ENCODE data around the gene KIF18B.

KIF18B gene

GRCh38 chr17:44947461-44948314 lies at the start of gene KIF18B:
Gene KIF18B, minus strand, starts transcription at chr17:44947773. Its CDS starts 11,429 bp downstream, at chr17:44936344.
- H3K9ac ChIP-seq (ENCODE audit: low read length in 5 of 5) = peak within 1 kb of the TSS in 4 of 5 donors; percentile 29 to 82 (median 74)
- H3K4me3 ChIP-seq (ENCODE audit: low read depth in 1 of 5, low read length in 5 of 5) = peak within 1 kb of the TSS; percentile 66 to 88 (median 77)
- peaks cover 0 to 7% (median 0%) of the 10 kb centered on the region in 5 donors for H3K27me3 ChIP-seq (ENCODE audit: control insufficient read depth in 5 of 5, insufficient read depth in 4 of 5, low read length in 5 of 5)
- no peaks in the 10 kb centered on the region for H3K36me3 ChIP-seq (ENCODE audit: control insufficient read depth in 5 of 5, insufficient read depth in 5 of 5, low read length in 5 of 5)
- no peak within 1 kb of the TSS for H3K27ac ChIP-seq (ENCODE audit: low read depth, low read length)
- H3K4me1 ChIP-seq (ENCODE audit: control insufficient read depth in 5 of 5, insufficient read depth in 5 of 5, low read length in 5 of 5) = peaks cover 2 to 15% (median 13%) of the 10 kb centered on the region in 5 donors
- no peaks in the 10 kb centered on the region for H3K9me3 ChIP-seq (ENCODE audit: control insufficient read depth in 5 of 5, low read length in 5 of 5)

- H3K36me3 ChIP-seq (ENCODE audit: control insufficient read depth in 5 of 5, insufficient read depth in 5 of 5, low read length in 5 of 5) = no peaks in the 10 kb centered on the region
- H3K9me3 ChIP-seq (ENCODE audit: control insufficient read depth in 5 of 5, low read length in 5 of 5) = peaks cover 0 to 6% (median 6%) of the 10 kb centered on the region in 5 donors
- H3K9ac ChIP-seq (ENCODE audit: low read length in 5 of 5) = no peak overlapping the region
- H3K27me3 ChIP-seq (ENCODE audit: control insufficient read depth in 5 of 5, insufficient read depth in 4 of 5, low read length in 5 of 5) = peaks cover 0 to 30% (median 21%) of the 10 kb centered on the region in 5 donors
- H3K4me3 ChIP-seq (ENCODE audit: low read depth in 1 of 5, low read length in 5 of 5) = no peak overlapping the region
- H3K27ac ChIP-seq (ENCODE audit: low read depth, low read length) = no peak overlapping the region
- H3K4me1 ChIP-seq (ENCODE audit: control insufficient read depth in 5 of 5, insufficient read depth in 5 of 5, low read length in 5 of 5) = no peaks in the 10 kb centered on the region
Measured at GRCh38 chr17:44996304-44996703, 48.7 kb upstream of the KIF18B start.

- no peak overlapping the region for H3K4me3 ChIP-seq (ENCODE audit: low read depth in 1 of 5, low read length in 5 of 5)
- no peaks in the 10 kb centered on the region for H3K36me3 ChIP-seq (ENCODE audit: control insufficient read depth in 5 of 5, insufficient read depth in 5 of 5, low read length in 5 of 5)
- H3K9me3 ChIP-seq (ENCODE audit: control insufficient read depth in 5 of 5, low read length in 5 of 5) = peaks cover 0 to 6% (median 6%) of the 10 kb centered on the region in 5 donors
- H3K9ac ChIP-seq (ENCODE audit: low read length in 5 of 5) = no peak overlapping the region
- H3K4me1 ChIP-seq (ENCODE audit: control insufficient read depth in 5 of 5, insufficient read depth in 5 of 5, low read length in 5 of 5) = no peaks in the 10 kb centered on the region
- H3K27me3 ChIP-seq (ENCODE audit: control insufficient read depth in 5 of 5, insufficient read depth in 4 of 5, low read length in 5 of 5) = peaks cover 0 to 31% (median 22%) of the 10 kb centered on the region in 5 donors
- H3K27ac ChIP-seq (ENCODE audit: low read depth, low read length) = no peak overlapping the region
Measured at GRCh38 chr17:44995436-44996001, 47.9 kb upstream of the KIF18B start.

GRCh38 chr17:44992242-44992939 lies 44.8 kb upstream of the KIF18B start:
- H3K27me3 ChIP-seq (ENCODE audit: control insufficient read depth in 5 of 5, insufficient read depth in 4 of 5, low read length in 5 of 5) = peaks cover 8 to 39% (median 34%) of the 10 kb centered on the region in 5 donors
- H3K9ac ChIP-seq (ENCODE audit: low read length in 5 of 5) = no peak overlapping the region
- no peak overlapping the region for H3K27ac ChIP-seq (ENCODE audit: low read depth, low read length)
- H3K9me3 ChIP-seq (ENCODE audit: control insufficient read depth in 5 of 5, low read length in 5 of 5) = no peaks in the 10 kb centered on the region
- H3K4me1 ChIP-seq (ENCODE audit: control insufficient read depth in 5 of 5, insufficient read depth in 5 of 5, low read length in 5 of 5) = peaks cover 0 to 3% (median 0%) of the 10 kb centered on the region in 5 donors
- no peak overlapping the region for H3K4me3 ChIP-seq (ENCODE audit: low read depth in 1 of 5, low read length in 5 of 5)
- H3K36me3 ChIP-seq (ENCODE audit: control insufficient read depth in 5 of 5, insufficient read depth in 5 of 5, low read length in 5 of 5) = no peaks in the 10 kb centered on the region

GRCh38 chr17:44990994-44991393 lies 43.4 kb upstream of the KIF18B start:
- peaks cover 18 to 38% (median 33%) of the 10 kb centered on the region in 5 donors for H3K27me3 ChIP-seq (ENCODE audit: control insufficient read depth in 5 of 5, insufficient read depth in 4 of 5, low read length in 5 of 5)
- no peaks in the 10 kb centered on the region for H3K9me3 ChIP-seq (ENCODE audit: control insufficient read depth in 5 of 5, low read length in 5 of 5)
- H3K4me1 ChIP-seq (ENCODE audit: control insufficient read depth in 5 of 5, insufficient read depth in 5 of 5, low read length in 5 of 5) = peaks cover 0 to 6% (median 0%) of the 10 kb centered on the region in 5 donors
- no peak overlapping the region for H3K27ac ChIP-seq (ENCODE audit: low read depth, low read length)
- no peak overlapping the region for H3K4me3 ChIP-seq (ENCODE audit: low read depth in 1 of 5, low read length in 5 of 5)
- H3K9ac ChIP-seq (ENCODE audit: low read length in 5 of 5) = no peak overlapping the region
- H3K36me3 ChIP-seq (ENCODE audit: control insufficient read depth in 5 of 5, insufficient read depth in 5 of 5, low read length in 5 of 5) = no peaks in the 10 kb centered on the region

- no peak overlapping the region for H3K27ac ChIP-seq (ENCODE audit: low read depth, low read length)
- H3K9me3 ChIP-seq (ENCODE audit: control insufficient read depth in 5 of 5, low read length in 5 of 5) = no peaks in the 10 kb centered on the region
- H3K9ac ChIP-seq (ENCODE audit: low read length in 5 of 5) = no peak overlapping the region
- no peak overlapping the region for H3K4me3 ChIP-seq (ENCODE audit: low read depth in 1 of 5, low read length in 5 of 5)
- H3K4me1 ChIP-seq (ENCODE audit: control insufficient read depth in 5 of 5, insufficient read depth in 5 of 5, low read length in 5 of 5) = peaks cover 0 to 6% (median 0%) of the 10 kb centered on the region in 5 donors
- no peaks in the 10 kb centered on the region for H3K36me3 ChIP-seq (ENCODE audit: control insufficient read depth in 5 of 5, insufficient read depth in 5 of 5, low read length in 5 of 5)
- H3K27me3 ChIP-seq (ENCODE audit: control insufficient read depth in 5 of 5, insufficient read depth in 4 of 5, low read length in 5 of 5) = peaks cover 21 to 39% (median 36%) of the 10 kb centered on the region in 5 donors
Measured at GRCh38 chr17:44989552-44990138, 42.1 kb upstream of the KIF18B start.

- Histone ChIP-seq H3K27ac (ENCODE audit: low read depth, low read length) (no peak overlapping the region), H3K4me1 (ENCODE audit: control insufficient read depth in 5 of 5, insufficient read depth in 5 of 5, low read length in 5 of 5) (peaks cover 0 to 6% (median 0%) of the 10 kb centered on the region in 5 donors), H3K4me3 (ENCODE audit: low read depth in 1 of 5, low read length in 5 of 5) (no peak overlapping the region), H3K36me3 (ENCODE audit: control insufficient read depth in 5 of 5, insufficient read depth in 5 of 5, low read length in 5 of 5) (no peaks in the 10 kb centered on the region), H3K9me3 (ENCODE audit: control insufficient read depth in 5 of 5, low read length in 5 of 5) (no peaks in the 10 kb centered on the region), H3K27me3 (ENCODE audit: control insufficient read depth in 5 of 5, insufficient read depth in 4 of 5, low read length in 5 of 5) (peaks cover 21 to 39% (median 32%) of the 10 kb centered on the region in 5 donors), H3K9ac (ENCODE audit: low read length in 5 of 5) (no peak overlapping the region)
Measured at GRCh38 chr17:44988044-44988942, 40.7 kb upstream of the KIF18B start.

- Histone ChIP-seq H3K9me3 (ENCODE audit: control insufficient read depth in 5 of 5, low read length in 5 of 5) (no peaks in the 10 kb centered on the region), H3K9ac (ENCODE audit: low read length in 5 of 5) (no peak overlapping the region), H3K27me3 (ENCODE audit: control insufficient read depth in 5 of 5, insufficient read depth in 4 of 5, low read length in 5 of 5) (peaks cover 20 to 48% (median 37%) of the 10 kb centered on the region in 5 donors), H3K4me1 (ENCODE audit: control insufficient read depth in 5 of 5, insufficient read depth in 5 of 5, low read length in 5 of 5) (peaks cover 0 to 6% (median 0%) of the 10 kb centered on the region in 5 donors), H3K27ac (ENCODE audit: low read depth, low read length) (no peak overlapping the region), H3K4me3 (ENCODE audit: low read depth in 1 of 5, low read length in 5 of 5) (no peak overlapping the region), H3K36me3 (ENCODE audit: control insufficient read depth in 5 of 5, insufficient read depth in 5 of 5, low read length in 5 of 5) (no peaks in the 10 kb centered on the region)
Measured at GRCh38 chr17:44983563-44983962, 36.0 kb upstream of the KIF18B start.

GRCh38 chr17:44982113-44982702 lies 34.6 kb upstream of the KIF18B start:
- Histone ChIP-seq H3K27me3 (ENCODE audit: control insufficient read depth in 5 of 5, insufficient read depth in 4 of 5, low read length in 5 of 5) (peaks cover 21 to 52% (median 42%) of the 10 kb centered on the region in 5 donors), H3K4me1 (ENCODE audit: control insufficient read depth in 5 of 5, insufficient read depth in 5 of 5, low read length in 5 of 5) (peaks cover 0 to 1% (median 0%) of the 10 kb centered on the region in 5 donors), H3K27ac (ENCODE audit: low read depth, low read length) (no peak overlapping the region)

More at GRCh38 chr17:44982113-44982702, 34.6 kb upstream of the KIF18B start:
- H3K36me3 ChIP-seq (ENCODE audit: control insufficient read depth in 5 of 5, insufficient read depth in 5 of 5, low read length in 5 of 5) = no peaks in the 10 kb centered on the region
- no peak overlapping the region for H3K4me3 ChIP-seq (ENCODE audit: low read depth in 1 of 5, low read length in 5 of 5)
- H3K9me3 ChIP-seq (ENCODE audit: control insufficient read depth in 5 of 5, low read length in 5 of 5) = no peaks in the 10 kb centered on the region
- no peak overlapping the region for H3K9ac ChIP-seq (ENCODE audit: low read length in 5 of 5)

All from subcutaneous abdominal adipose tissue (tissue), 5 donors.